K562 (cell line): ENCODE results near the gene NLE1. TPM values are rescaled to one million over a fixed set of nuclear protein-coding genes. Genes with fewer than 3 reads are reported as not detected.
A peak's percentile ranks its signal among the peaks of the same experiment; 100 is the strongest.

Source experiments
- AFF1 ChIP-seq, 2 experiments: fragments of 450-650 bp; IDR thresholded peaks; 2 replicates each; pipeline ENCODE4 v1.6.1; 2018; ENCODE audit warnings: mild to moderate bottlenecking in 2 of 2, low read depth in 1 of 2; ENCODE audit not compliant: partially characterized antibody in 2 of 2
- BRD9 ChIP-seq: fragments of 450-650 bp; IDR thresholded peaks from 2 replicates; pipeline ENCODE4 v1.6.1; 2018; ENCODE audit warnings: low read depth; ENCODE audit not compliant: partially characterized antibody
- FOSL1 ChIP-seq: fragments of 200-800 bp; sonication (Bioruptor generic); conservative IDR thresholded peaks from 2 replicates; pipeline ENCODE4 v1.6.1; 2016; ENCODE audit warnings: missing genetic modification characterization, missing compliant biosample characterization
- IRF1 ChIP-seq: sonication (generic); formaldehyde crosslinking; IDR thresholded peaks from 2 replicates; pipeline ENCODE4 v1.8.0; 2022; ENCODE audit warnings: missing genetic modification reagents, mild to moderate bottlenecking, borderline replicate concordance
- KLF10 ChIP-seq: fragments of 250-450 bp; sonication (Bioruptor Pico); IDR thresholded peaks from 2 replicates; pipeline ENCODE4 v1.6.1; 2021; ENCODE audit warnings: matching md5 sums
- MCM7 ChIP-seq, 2 experiments: fragments of 450-650 bp; IDR thresholded peaks; 2 replicates each; pipeline ENCODE4 v1.6.1; 2016 to 2018
- NCOA1 ChIP-seq: fragments of 450-650 bp; IDR thresholded peaks from 2 replicates; pipeline ENCODE4 v1.6.1; 2016; ENCODE audit warnings: low read depth
- RFX5 ChIP-seq: IDR thresholded peaks from 2 replicates; pipeline ENCODE4 v1.6.1; 2011; ENCODE audit warnings: low read depth, mild to moderate bottlenecking, improper control_type of control experiment, low read length
- SFPQ ChIP-seq: fragments of 200-400 bp; formaldehyde crosslinking; IDR thresholded peaks from 2 replicates; pipeline ENCODE4 v1.6.1; 2017; ENCODE audit warnings: mild to moderate bottlenecking, low read depth, low read length, moderate library complexity
- SMAD4 ChIP-seq: fragments of 250-450 bp; sonication (Bioruptor Pico); conservative IDR thresholded peaks from 2 replicates; pipeline ENCODE4 v1.8.0; 2021; ENCODE audit warnings: inconsistent platforms, mild to moderate bottlenecking, moderate library complexity
- SMARCA4 ChIP-seq: fragments of 450-650 bp; IDR thresholded peaks from 2 replicates; pipeline ENCODE4 v1.6.1; 2016
- ZFX ChIP-seq: sonication (generic); formaldehyde crosslinking; IDR thresholded peaks from 2 replicates; pipeline ENCODE4 v1.8.0; 2022; ENCODE audit warnings: mild to moderate bottlenecking, missing genetic modification reagents, moderate library complexity
- ZNF146 ChIP-seq: IDR thresholded peaks from one replicate; pipeline ENCODE4 v1.6.1; 2018; ENCODE audit warnings: missing compliant biosample characterization; ENCODE audit not compliant: unreplicated experiment
- ZNF445 ChIP-seq: fragments of 250-450 bp; sonication (Bioruptor Pico); IDR thresholded peaks from 2 replicates; pipeline ENCODE4 v1.4.0; 2020; ENCODE audit warnings: low read depth, mild to moderate bottlenecking, moderate library complexity
- ZNF644 ChIP-seq: fragments of 200-800 bp; sonication (Bioruptor generic); IDR thresholded peaks from 2 replicates; pipeline ENCODE4 v1.6.1; 2016; ENCODE audit warnings: low read depth, missing genetic modification characterization, missing compliant biosample characterization
- polyA plus RNA-seq, 8 experiments: library from polyadenylated mRNA; depleted of rRNA in 4 of 8; stranded (reverse) in 5 of 8; unstranded in 3 of 8; fragments of >200 nt; fragmentation: Nextera tagmentation in 2 of 8; fragmentation: Illumina TruSeq in 1 of 8; extraction: Ambion mirVana in 2 of 8; extraction: Trizol in 1 of 8; gene quantifications; 2 replicates each; pipeline versions ENCODE4 v1.2.1 to v1.2.3, GENCODE V29; 2011 to 2014; ENCODE audit warnings: inconsistent platforms in 1 of 8, missing spikeins in 1 of 8
- total RNA-seq, 7 experiments: library from RNA; depleted of rRNA in 6 of 7; stranded (reverse); fragments of >200 nt in 6 of 7; fragmentation: Illumina TruSeq in 2 of 7; extraction: Trizol in 2 of 7; gene quantifications; 2 replicates each; pipeline versions ENCODE4 v1.2.1 to v1.2.3, GENCODE V29; 2011 to 2021; ENCODE audit warnings: low replicate concordance in 1 of 7
- TF ChIP-seq, protein P1 (sequence below): fragments of 150-350 bp; conservative IDR thresholded peaks from 2 replicates; pipeline ENCODE4 v1.6.1; 2014; ENCODE audit warnings: low read length
- TF ChIP-seq, protein P2 (sequence below): fragments of 250-450 bp; sonication (Bioruptor Pico); IDR thresholded peaks from 2 replicates; pipeline ENCODE4 v1.4.0; 2020

The NLE1 gene
- total and polyA plus RNA-seq, 9 of the 15 experiments (the other 6 are each of a cell fraction or from before 2014, with no cell fraction given), result 3.8 to 69.0 (median 29.4) TPM

GRCh38 chr17:35119370-35120165 lies 22.5 kb downstream of the NLE1 start, which contains the start of gene RAD51D (continued):
- TF ChIP-seq KLF10 (no peak), IRF1 (CRISPR knock-in tag) (no peak), FOSL1 (no peak), SMAD4 (peak; percentile 65), ZNF146 (CRISPR knock-in tag) (no peak), ZFX (CRISPR knock-in tag) (peak; percentile 86), BRD9 (no peak), MCM7 (IDR thresholded peaks at IDR 0.05) (no peak), RFX5 (no peak), SMARCA4 (no peak), ZNF445 (CRISPR knock-in tag) (no peak), ZNF644 (tag) (no peak), AFF1 (IDR thresholded peaks at IDR 0.05; ENCODE audit: low read depth in 1 of 2, partially characterized antibody in 2 of 2) (no peak), SFPQ (no peak), NCOA1 (no peak)
- TF ChIP-seq, protein P1, sequence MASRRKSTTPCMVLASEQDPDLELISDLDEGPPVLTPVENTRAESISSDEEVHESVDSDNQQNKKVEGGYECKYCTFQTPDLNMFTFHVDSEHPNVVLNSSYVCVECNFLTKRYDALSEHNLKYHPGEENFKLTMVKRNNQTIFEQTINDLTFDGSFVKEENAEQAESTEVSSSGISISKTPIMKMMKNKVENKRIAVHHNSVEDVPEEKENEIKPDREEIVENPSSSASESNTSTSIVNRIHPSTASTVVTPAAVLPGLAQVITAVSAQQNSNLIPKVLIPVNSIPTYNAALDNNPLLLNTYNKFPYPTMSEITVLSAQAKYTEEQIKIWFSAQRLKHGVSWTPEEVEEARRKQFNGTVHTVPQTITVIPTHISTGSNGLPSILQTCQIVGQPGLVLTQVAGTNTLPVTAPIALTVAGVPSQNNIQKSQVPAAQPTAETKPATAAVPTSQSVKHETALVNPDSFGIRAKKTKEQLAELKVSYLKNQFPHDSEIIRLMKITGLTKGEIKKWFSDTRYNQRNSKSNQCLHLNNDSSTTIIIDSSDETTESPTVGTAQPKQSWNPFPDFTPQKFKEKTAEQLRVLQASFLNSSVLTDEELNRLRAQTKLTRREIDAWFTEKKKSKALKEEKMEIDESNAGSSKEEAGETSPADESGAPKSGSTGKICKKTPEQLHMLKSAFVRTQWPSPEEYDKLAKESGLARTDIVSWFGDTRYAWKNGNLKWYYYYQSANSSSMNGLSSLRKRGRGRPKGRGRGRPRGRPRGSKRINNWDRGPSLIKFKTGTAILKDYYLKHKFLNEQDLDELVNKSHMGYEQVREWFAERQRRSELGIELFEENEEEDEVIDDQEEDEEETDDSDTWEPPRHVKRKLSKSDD, result no peak
- TF ChIP-seq, protein P2, sequence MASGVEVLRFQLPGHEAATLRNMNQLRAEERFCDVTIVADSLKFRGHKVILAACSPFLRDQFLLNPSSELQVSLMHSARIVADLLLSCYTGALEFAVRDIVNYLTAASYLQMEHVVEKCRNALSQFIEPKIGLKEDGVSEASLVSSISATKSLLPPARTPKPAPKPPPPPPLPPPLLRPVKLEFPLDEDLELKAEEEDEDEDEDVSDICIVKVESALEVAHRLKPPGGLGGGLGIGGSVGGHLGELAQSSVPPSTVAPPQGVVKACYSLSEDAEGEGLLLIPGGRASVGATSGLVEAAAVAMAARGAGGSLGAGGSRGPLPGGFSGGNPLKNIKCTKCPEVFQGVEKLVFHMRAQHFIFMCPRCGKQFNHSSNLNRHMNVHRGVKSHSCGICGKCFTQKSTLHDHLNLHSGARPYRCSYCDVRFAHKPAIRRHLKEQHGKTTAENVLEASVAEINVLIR, result no peak
